ENCODE results near the gene CARS1.
A peak's percentile ranks its signal among the peaks of the same experiment; 100 is the strongest.

CARS1 gene

DNA sequence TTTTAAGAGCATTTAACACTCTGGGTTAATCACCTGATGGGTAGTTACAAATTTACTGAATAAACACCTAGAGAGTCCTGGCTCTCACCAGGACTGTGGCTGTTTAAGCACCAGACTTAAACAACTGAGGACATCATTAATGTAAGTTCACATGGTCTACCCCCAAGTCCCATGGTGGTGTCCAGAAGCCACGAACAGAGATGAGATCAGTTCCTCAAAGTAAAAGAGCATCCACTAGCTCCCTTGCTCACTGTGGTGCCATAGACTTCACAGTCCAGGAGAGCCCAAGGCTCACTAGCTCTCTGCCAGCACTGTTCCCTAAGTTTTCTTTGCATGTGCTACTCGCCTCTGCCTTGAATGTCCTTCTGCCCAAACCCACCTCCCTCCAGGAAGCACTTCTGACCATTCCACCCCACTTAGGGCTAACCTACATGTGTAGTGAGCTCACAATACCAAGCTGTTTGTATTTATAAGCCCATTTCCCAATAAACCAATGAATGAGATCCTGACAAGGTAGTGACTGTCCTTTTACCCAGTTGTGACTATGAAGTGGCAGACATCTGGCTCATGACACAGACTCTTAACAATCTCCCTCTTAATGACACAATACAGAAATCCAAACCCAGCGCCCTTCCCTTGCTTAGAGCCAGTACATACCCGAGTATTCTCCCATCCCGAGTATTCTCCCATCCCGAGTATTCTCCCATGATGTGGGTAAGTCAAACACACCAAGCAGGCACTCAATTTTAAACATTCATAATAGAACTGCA, 80.7 kb downstream of the CARS1 start:
- Mint-ChIP-seq H3K36me3 (ENCODE audit: low read depth) (peaks cover 54% of the 10 kb centered on the region), H3K9me3 (no peaks in the 10 kb centered on the region), H3K27ac (peak overlapping the region; percentile 27), H3K4me3 (no peak overlapping the region), H3K27me3 (ENCODE audit: low read depth) (no peaks in the 10 kb centered on the region), H3K4me1 (ENCODE audit: low read depth) (peaks cover 15% of the 10 kb centered on the region)

- no peak overlapping the region for H3K27ac Mint-ChIP-seq
- peaks cover 17% of the 10 kb centered on the region for H3K4me1 Mint-ChIP-seq (ENCODE audit: low read depth)
- peaks cover 62% of the 10 kb centered on the region for H3K36me3 Mint-ChIP-seq (ENCODE audit: low read depth)
- no peaks in the 10 kb centered on the region for H3K27me3 Mint-ChIP-seq (ENCODE audit: low read depth)
- no peaks in the 10 kb centered on the region for H3K9me3 Mint-ChIP-seq
- H3K4me3 Mint-ChIP-seq: no peak overlapping the region
Measured at GRCh38 chr11:2975594-2975993, 81.6 kb downstream of the CARS1 start.

DNA sequence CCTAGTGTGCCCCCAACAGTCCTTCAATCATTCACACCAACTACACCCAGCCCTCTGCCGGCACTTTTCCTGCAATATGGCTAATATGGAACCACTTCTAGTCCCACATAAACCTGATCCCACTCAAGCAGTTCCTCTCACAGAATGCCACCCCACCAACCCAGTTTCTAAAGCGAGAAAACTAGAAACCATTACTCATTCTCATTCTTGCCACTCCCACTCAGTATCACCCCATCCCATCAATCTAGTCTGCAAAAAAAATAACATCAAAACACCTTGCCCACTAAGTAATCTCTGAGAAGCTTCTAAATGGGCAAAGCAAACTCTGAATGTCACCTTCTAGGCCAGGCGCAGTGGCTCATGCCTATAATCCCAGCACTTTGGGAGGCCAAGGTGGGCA, 83.0 kb downstream of the CARS1 start:
- Mint-ChIP-seq H3K4me3 (no peak overlapping the region), H3K4me1 (ENCODE audit: low read depth) (peaks cover 17% of the 10 kb centered on the region), H3K27ac (no peak overlapping the region), H3K36me3 (ENCODE audit: low read depth) (peaks cover 73% of the 10 kb centered on the region), H3K27me3 (ENCODE audit: low read depth) (no peaks in the 10 kb centered on the region), H3K9me3 (no peaks in the 10 kb centered on the region)

DNA sequence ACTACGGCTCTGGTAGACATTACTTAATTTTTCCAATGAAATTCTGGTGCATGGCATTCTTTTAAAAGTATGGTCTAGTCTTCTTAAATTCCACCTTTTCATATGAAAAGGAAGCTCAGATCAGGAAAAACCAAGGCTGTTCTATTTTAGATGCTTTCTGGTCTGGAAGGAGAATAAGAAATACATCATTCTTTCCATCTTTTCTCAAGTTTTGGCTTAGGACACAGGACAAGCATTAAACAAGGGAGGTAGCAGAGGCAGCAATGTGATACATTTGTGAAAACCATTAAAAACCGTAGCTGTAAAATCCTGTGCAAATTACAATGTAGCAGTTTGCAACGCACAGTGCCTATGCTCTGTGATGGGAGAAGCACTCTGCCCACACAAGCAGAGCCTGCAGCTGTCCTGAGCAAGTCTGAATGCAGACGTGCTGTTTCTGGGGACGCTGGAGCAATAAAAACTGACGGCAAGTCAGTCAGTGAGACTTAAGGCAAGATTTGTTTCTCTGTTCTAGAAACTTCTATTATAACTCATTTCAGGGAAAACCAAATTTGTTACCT, 88.8 kb downstream of the CARS1 start:
- Mint-ChIP-seq H3K36me3 (ENCODE audit: low read depth) (peaks cover 80% of the 10 kb centered on the region), H3K4me1 (ENCODE audit: low read depth) (peaks cover 14% of the 10 kb centered on the region), H3K4me3 (no peak overlapping the region)

GRCh38 chr11:2964782-2965181, 92.4 kb downstream of the CARS1 start:
- Mint-ChIP-seq H3K4me1 (ENCODE audit: low read depth) (peaks cover 21% of the 10 kb centered on the region), H3K9me3 (no peaks in the 10 kb centered on the region), H3K27ac (no peak overlapping the region), H3K27me3 (ENCODE audit: low read depth) (no peaks in the 10 kb centered on the region), H3K4me3 (no peak overlapping the region), H3K36me3 (ENCODE audit: low read depth) (peaks cover 73% of the 10 kb centered on the region)

More for the DNA sequence above, 88.8 kb downstream of the CARS1 start:
- no peak overlapping the region for H3K27ac Mint-ChIP-seq
- H3K9me3 Mint-ChIP-seq: no peaks in the 10 kb centered on the region
- H3K27me3 Mint-ChIP-seq (ENCODE audit: low read depth): no peaks in the 10 kb centered on the region

DNA sequence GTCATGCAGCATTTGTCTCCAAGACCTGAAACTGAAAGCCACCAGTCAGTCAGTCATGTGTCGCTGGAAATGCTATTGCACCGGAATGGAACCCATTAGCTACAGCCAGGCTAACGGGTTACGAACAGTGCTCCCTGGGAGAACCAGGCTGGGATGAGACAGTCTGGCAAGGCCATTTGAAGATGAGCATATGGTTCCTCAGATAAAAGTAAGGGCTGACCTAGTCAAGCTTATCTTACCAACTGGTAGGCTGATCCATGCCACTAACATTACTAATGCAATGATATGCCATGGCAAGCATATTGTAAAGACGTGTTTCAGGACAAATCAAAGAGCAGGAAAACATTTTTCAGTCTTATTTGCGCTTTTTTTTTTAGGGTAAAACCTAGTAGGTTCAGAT, 93.5 kb downstream of the CARS1 start:
- H3K4me3 Mint-ChIP-seq: no peak overlapping the region
- no peak overlapping the region for H3K27ac Mint-ChIP-seq
- H3K36me3 Mint-ChIP-seq (ENCODE audit: low read depth): peaks cover 73% of the 10 kb centered on the region
- H3K9me3 Mint-ChIP-seq: no peaks in the 10 kb centered on the region
- peaks cover 21% of the 10 kb centered on the region for H3K4me1 Mint-ChIP-seq (ENCODE audit: low read depth)
- no peaks in the 10 kb centered on the region for H3K27me3 Mint-ChIP-seq (ENCODE audit: low read depth)

GRCh38 chr11:2963112-2963754, 94.0 kb downstream of the CARS1 start:
- Mint-ChIP-seq H3K4me1 (ENCODE audit: low read depth) (peaks cover 21% of the 10 kb centered on the region), H3K27me3 (ENCODE audit: low read depth) (no peaks in the 10 kb centered on the region), H3K27ac (no peak overlapping the region), H3K4me3 (no peak overlapping the region), H3K36me3 (ENCODE audit: low read depth) (peaks cover 71% of the 10 kb centered on the region), H3K9me3 (no peaks in the 10 kb centered on the region)

GRCh38 chr11:2961080-2961479, 96.1 kb downstream of the CARS1 start:
- Mint-ChIP-seq H3K9me3 (no peaks in the 10 kb centered on the region), H3K27me3 (ENCODE audit: low read depth) (no peaks in the 10 kb centered on the region), H3K4me1 (ENCODE audit: low read depth) (peaks cover 17% of the 10 kb centered on the region), H3K27ac (peak overlapping the region; percentile 54), H3K4me3 (no peak overlapping the region), H3K36me3 (ENCODE audit: low read depth) (peaks cover 65% of the 10 kb centered on the region)

DNA sequence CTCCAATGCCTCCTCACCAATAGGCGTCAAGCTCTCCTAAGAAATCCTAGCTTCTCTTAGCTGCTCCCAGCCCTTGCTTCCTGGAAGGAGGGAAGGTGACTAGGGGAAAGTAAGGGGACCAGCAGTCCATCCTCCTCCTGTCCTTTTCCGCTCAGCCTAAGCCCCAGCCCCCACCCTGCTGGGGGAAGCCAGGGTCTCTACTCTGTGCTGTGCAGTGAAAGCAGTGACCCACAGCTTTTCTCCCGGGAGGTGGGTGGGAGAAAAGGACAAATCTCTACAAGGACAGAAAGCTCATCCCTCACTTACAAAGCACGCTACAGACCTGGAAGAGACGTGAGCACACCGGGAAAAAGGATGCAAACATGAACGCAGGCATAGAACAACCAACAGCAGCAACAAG, 97.1 kb downstream of the CARS1 start:
- no peak overlapping the region for H3K27ac Mint-ChIP-seq
- H3K4me1 Mint-ChIP-seq (ENCODE audit: low read depth): peaks cover 22% of the 10 kb centered on the region
- peaks cover 66% of the 10 kb centered on the region for H3K36me3 Mint-ChIP-seq (ENCODE audit: low read depth)
- H3K27me3 Mint-ChIP-seq (ENCODE audit: low read depth): no peaks in the 10 kb centered on the region
- H3K4me3 Mint-ChIP-seq: no peak overlapping the region
- H3K9me3 Mint-ChIP-seq: no peaks in the 10 kb centered on the region

DNA sequence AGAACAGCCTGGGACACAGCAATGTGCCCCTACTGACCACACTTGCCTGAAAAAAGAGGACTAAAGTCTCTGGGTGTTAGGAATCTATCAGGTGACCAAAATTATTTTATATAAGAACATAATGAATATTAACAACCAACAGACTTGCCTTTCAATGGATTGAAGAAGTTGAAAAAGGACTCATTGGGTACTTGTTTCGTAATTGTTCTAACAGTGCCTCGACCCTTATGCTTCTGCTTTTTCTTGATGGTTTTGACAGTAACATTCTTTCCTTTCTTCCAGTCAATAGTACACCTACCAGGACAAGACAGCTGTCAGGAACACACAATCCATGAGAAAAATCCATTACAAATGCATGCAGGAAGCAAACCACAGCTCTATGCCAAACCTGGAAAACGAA, 99.0 kb downstream of the CARS1 start:
- Mint-ChIP-seq H3K36me3 (ENCODE audit: low read depth) (peaks cover 64% of the 10 kb centered on the region), H3K27ac (no peak overlapping the region)

DNA sequence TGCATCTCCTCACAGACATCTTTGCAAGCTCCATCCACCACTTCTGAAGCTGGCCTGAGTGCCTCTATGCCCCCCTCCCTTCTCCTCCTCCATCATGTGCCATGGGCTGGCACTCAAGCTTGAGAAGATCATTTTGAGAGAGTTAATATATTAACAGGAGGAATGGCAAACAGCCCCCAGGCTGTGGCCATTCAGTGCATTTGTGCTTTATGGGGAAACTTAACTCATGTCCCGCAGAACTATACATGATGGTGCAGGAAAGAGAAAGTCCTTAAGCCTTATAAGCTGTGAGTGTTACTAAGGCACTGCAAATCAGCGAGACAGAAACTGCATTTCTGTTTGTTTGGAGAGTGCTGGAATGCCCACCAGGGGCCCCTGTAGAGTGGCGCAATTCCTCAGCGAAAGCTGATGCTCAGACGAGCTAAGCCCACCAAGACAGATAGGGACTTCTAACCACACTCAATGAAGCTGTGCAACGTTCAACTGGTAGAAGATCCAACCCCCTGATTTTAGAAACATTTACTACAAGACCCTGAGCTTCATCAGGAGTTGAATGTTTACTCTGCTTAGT, 101.2 kb downstream of the CARS1 start:
- no peaks in the 10 kb centered on the region for H3K9me3 Mint-ChIP-seq
- H3K4me1 Mint-ChIP-seq (ENCODE audit: low read depth): peaks cover 31% of the 10 kb centered on the region
- no peak overlapping the region for H3K4me3 Mint-ChIP-seq
- H3K27ac Mint-ChIP-seq: peak overlapping the region; percentile 11
- no peaks in the 10 kb centered on the region for H3K27me3 Mint-ChIP-seq (ENCODE audit: low read depth)
- H3K36me3 Mint-ChIP-seq (ENCODE audit: low read depth): peaks cover 64% of the 10 kb centered on the region

More for the DNA sequence above, 99.0 kb downstream of the CARS1 start:
- Mint-ChIP-seq H3K27me3 (ENCODE audit: low read depth) (no peaks in the 10 kb centered on the region), H3K4me3 (no peak overlapping the region), H3K9me3 (no peaks in the 10 kb centered on the region), H3K4me1 (ENCODE audit: low read depth) (peaks cover 24% of the 10 kb centered on the region)

GRCh38 chr11:2954263-2954662, 103.0 kb downstream of the CARS1 start:
- no peaks in the 10 kb centered on the region for H3K27me3 Mint-ChIP-seq (ENCODE audit: low read depth)
- H3K4me3 Mint-ChIP-seq: no peak overlapping the region
- H3K27ac Mint-ChIP-seq: no peak overlapping the region
- peaks cover 31% of the 10 kb centered on the region for H3K4me1 Mint-ChIP-seq (ENCODE audit: low read depth)
- no peaks in the 10 kb centered on the region for H3K9me3 Mint-ChIP-seq
- peaks cover 65% of the 10 kb centered on the region for H3K36me3 Mint-ChIP-seq (ENCODE audit: low read depth)

DNA sequence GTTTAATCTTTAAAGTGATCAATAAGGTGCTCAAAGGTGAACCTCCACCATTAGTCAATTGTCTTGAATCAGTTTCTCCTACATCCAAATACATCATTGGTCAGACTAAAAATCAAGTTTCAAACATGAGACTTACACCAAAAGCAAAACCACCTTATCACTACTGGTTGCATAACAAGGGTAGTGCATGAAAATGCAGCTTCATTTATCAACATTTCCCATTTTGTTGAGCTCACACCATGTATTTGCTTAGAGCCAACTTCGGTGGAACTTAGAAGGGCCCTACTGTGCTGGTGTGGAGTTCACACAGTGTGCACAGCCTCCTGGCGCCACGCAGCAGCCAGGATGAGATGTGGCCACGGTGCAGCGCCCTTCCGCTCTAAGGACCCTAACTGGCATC, 104.9 kb downstream of the CARS1 start:
- Mint-ChIP-seq H3K4me3 (no peak overlapping the region), H3K4me1 (ENCODE audit: low read depth) (peaks cover 38% of the 10 kb centered on the region), H3K27ac (no peak overlapping the region), H3K9me3 (no peaks in the 10 kb centered on the region), H3K36me3 (ENCODE audit: low read depth) (peaks cover 68% of the 10 kb centered on the region), H3K27me3 (ENCODE audit: low read depth) (no peaks in the 10 kb centered on the region)

DNA sequence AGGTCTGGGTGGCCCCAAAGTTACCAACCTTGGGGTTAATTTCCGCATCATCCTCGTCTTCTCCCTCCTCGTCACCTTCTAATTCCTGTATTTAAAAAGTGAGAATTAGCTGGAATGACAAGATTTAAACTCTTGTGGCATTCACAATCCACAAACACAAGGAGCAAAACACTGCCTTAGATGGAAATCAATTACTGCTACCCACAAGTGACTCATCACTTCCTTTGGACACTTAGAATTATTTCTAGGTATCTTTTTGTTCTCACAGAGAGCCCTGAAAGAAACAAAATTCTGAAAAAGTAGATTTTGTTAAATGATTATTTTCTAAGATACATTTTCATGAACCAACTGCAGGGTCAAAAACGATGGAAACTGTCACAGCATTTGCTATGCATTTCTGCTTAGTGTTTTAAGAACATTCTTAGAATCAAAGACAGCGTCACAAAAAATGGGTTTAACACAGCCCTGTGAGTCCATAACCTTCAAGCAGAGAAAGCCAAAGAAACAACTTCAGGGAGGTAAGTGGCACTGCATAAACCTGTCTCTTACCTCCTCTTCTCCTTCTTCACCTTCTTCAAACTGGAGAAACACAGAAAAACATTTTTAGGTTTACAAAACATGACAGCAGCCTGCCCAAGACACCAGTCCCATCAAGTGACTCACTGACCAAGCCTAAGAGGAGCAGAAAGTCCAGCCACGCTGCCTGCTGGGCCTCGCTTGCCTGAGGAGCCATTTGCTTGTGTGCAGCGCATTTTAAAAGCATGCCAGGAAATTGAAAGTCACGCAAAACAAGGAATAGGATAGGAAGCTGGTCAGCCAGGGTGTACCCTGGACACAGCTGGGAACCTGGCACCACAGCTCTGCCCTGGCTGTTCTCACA, 105.8 kb downstream of the CARS1 start:
- no peaks in the 10 kb centered on the region for H3K9me3 Mint-ChIP-seq
- H3K27me3 Mint-ChIP-seq (ENCODE audit: low read depth): no peaks in the 10 kb centered on the region
- peak overlapping the region; percentile 19 for H3K4me3 Mint-ChIP-seq
- peak overlapping the region; percentile 79 for H3K27ac Mint-ChIP-seq
- peaks cover 69% of the 10 kb centered on the region for H3K36me3 Mint-ChIP-seq (ENCODE audit: low read depth)
- H3K4me1 Mint-ChIP-seq (ENCODE audit: low read depth): peaks cover 40% of the 10 kb centered on the region
